ENCODE results near the gene CHCHD3.

CHCHD3 gene

GRCh38 chr7:133020496-133020895, 61.4 kb downstream of the CHCHD3 start:
- no peak overlapping the region for H3K27ac Mint-ChIP-seq
- H3K4me3 Mint-ChIP-seq: no peak overlapping the region
- peaks cover 41% of the 10 kb centered on the region for H3K36me3 Mint-ChIP-seq (ENCODE audit: low read depth)
- no peaks in the 10 kb centered on the region for H3K27me3 Mint-ChIP-seq
- no peaks in the 10 kb centered on the region for H3K4me1 Mint-ChIP-seq
- ATAC-seq (no peak), DNase-seq (no peak)
- no peaks in the 10 kb centered on the region for H3K9me3 Mint-ChIP-seq

- Mint-ChIP-seq H3K27me3 (no peaks in the 10 kb centered on the region), H3K27ac (no peak overlapping the region), H3K9me3 (no peaks in the 10 kb centered on the region), H3K36me3 (ENCODE audit: low read depth) (peaks cover 44% of the 10 kb centered on the region), H3K4me3 (no peak overlapping the region), H3K4me1 (no peaks in the 10 kb centered on the region)
- DNase-seq: no peak
- ATAC-seq: no peak
Observed at GRCh38 chr7:133019590-133019989, 62.3 kb downstream of the CHCHD3 start.

- H3K4me3 Mint-ChIP-seq: no peak overlapping the region
- H3K27me3 Mint-ChIP-seq: no peaks in the 10 kb centered on the region
- no peak overlapping the region for H3K27ac Mint-ChIP-seq
Observed at GRCh38 chr7:133016604-133017003, 65.3 kb downstream of the CHCHD3 start.

GRCh38 chr7:133015888-133016287, 66.0 kb downstream of the CHCHD3 start:
- Mint-ChIP-seq H3K9me3 (no peaks in the 10 kb centered on the region), H3K27me3 (no peaks in the 10 kb centered on the region), H3K4me3 (no peak overlapping the region), H3K4me1 (no peaks in the 10 kb centered on the region), H3K27ac (no peak overlapping the region), H3K36me3 (ENCODE audit: low read depth) (peaks cover 35% of the 10 kb centered on the region)
- DNase-seq (no peak), ATAC-seq (no peak)

More at GRCh38 chr7:133016604-133017003, 65.3 kb downstream of the CHCHD3 start:
- DNase-seq (no peak), ATAC-seq (no peak)
- Mint-ChIP-seq H3K4me1 (no peaks in the 10 kb centered on the region), H3K36me3 (ENCODE audit: low read depth) (peaks cover 35% of the 10 kb centered on the region), H3K9me3 (no peaks in the 10 kb centered on the region)

GRCh38 chr7:133011746-133012145, 70.1 kb downstream of the CHCHD3 start:
- Mint-ChIP-seq H3K4me3 (no peak overlapping the region), H3K27ac (no peak overlapping the region), H3K27me3 (no peaks in the 10 kb centered on the region), H3K4me1 (peaks cover 5% of the 10 kb centered on the region), H3K36me3 (ENCODE audit: low read depth) (peaks cover 56% of the 10 kb centered on the region), H3K9me3 (peaks cover 18% of the 10 kb centered on the region)
- DNase-seq (no peak), ATAC-seq (no peak)

GRCh38 chr7:133009426-133010252, 72.3 kb downstream of the CHCHD3 start:
- no peaks in the 10 kb centered on the region for H3K27me3 Mint-ChIP-seq
- no peak for DNase-seq

GRCh38 chr7:133007961-133008360, 73.9 kb downstream of the CHCHD3 start:
- H3K4me3 Mint-ChIP-seq: no peak overlapping the region

More at GRCh38 chr7:133009426-133010252, 72.3 kb downstream of the CHCHD3 start:
- no peak for ATAC-seq
- Mint-ChIP-seq H3K36me3 (ENCODE audit: low read depth) (peaks cover 53% of the 10 kb centered on the region), H3K27ac (no peak overlapping the region), H3K4me1 (peaks cover 5% of the 10 kb centered on the region), H3K4me3 (no peak overlapping the region), H3K9me3 (peaks cover 18% of the 10 kb centered on the region)

GRCh38 chr7:133003052-133003910, 78.6 kb downstream of the CHCHD3 start:
- Mint-ChIP-seq H3K36me3 (ENCODE audit: low read depth) (peaks cover 42% of the 10 kb centered on the region), H3K9me3 (peaks cover 14% of the 10 kb centered on the region), H3K27ac (no peak overlapping the region), H3K4me3 (no peak overlapping the region), H3K27me3 (no peaks in the 10 kb centered on the region), H3K4me1 (peaks cover 20% of the 10 kb centered on the region)
- ATAC-seq (no peak), DNase-seq (no peak)

More at GRCh38 chr7:133007961-133008360, 73.9 kb downstream of the CHCHD3 start:
- DNase-seq: no peak
- Mint-ChIP-seq H3K36me3 (ENCODE audit: low read depth) (peaks cover 56% of the 10 kb centered on the region), H3K4me1 (peaks cover 12% of the 10 kb centered on the region), H3K27ac (no peak overlapping the region), H3K9me3 (peaks cover 18% of the 10 kb centered on the region), H3K27me3 (no peaks in the 10 kb centered on the region)
- no peak for ATAC-seq

GRCh38 chr7:133001727-133002126, 80.2 kb downstream of the CHCHD3 start:
- Mint-ChIP-seq H3K36me3 (ENCODE audit: low read depth) (peaks cover 26% of the 10 kb centered on the region), H3K27ac (no peak overlapping the region), H3K9me3 (peaks cover under 1% of the 10 kb centered on the region), H3K4me3 (no peak overlapping the region), H3K27me3 (no peaks in the 10 kb centered on the region), H3K4me1 (peaks cover 20% of the 10 kb centered on the region)
- no peak for ATAC-seq
- no peak for DNase-seq

- Mint-ChIP-seq H3K9me3 (no peaks in the 10 kb centered on the region), H3K4me1 (peaks cover 23% of the 10 kb centered on the region), H3K36me3 (ENCODE audit: low read depth) (peaks cover 21% of the 10 kb centered on the region), H3K27ac (no peak overlapping the region), H3K4me3 (no peak overlapping the region), H3K27me3 (no peaks in the 10 kb centered on the region)
- DNase-seq (no peak), ATAC-seq (no peak)
Observed at GRCh38 chr7:132999845-133000244, 82.0 kb downstream of the CHCHD3 start.

GRCh38 chr7:132998763-132999162, 83.1 kb downstream of the CHCHD3 start:
- H3K4me1 Mint-ChIP-seq: peaks cover 25% of the 10 kb centered on the region
- H3K36me3 Mint-ChIP-seq (ENCODE audit: low read depth): peaks cover 17% of the 10 kb centered on the region
- H3K9me3 Mint-ChIP-seq: no peaks in the 10 kb centered on the region
- no peak overlapping the region for H3K27ac Mint-ChIP-seq
- no peaks in the 10 kb centered on the region for H3K27me3 Mint-ChIP-seq
- DNase-seq (no peak), ATAC-seq (no peak)
- H3K4me3 Mint-ChIP-seq: no peak overlapping the region

GRCh38 chr7:132997505-132997904, 84.4 kb downstream of the CHCHD3 start:
- H3K27ac Mint-ChIP-seq: no peak overlapping the region
- H3K9me3 Mint-ChIP-seq: no peaks in the 10 kb centered on the region
- no peak overlapping the region for H3K4me3 Mint-ChIP-seq
- ATAC-seq (no peak), DNase-seq (no peak)
- H3K36me3 Mint-ChIP-seq (ENCODE audit: low read depth): peaks cover 11% of the 10 kb centered on the region
- H3K27me3 Mint-ChIP-seq: no peaks in the 10 kb centered on the region
- peaks cover 15% of the 10 kb centered on the region for H3K4me1 Mint-ChIP-seq

- ATAC-seq: no peak
- Mint-ChIP-seq H3K4me3 (no peak overlapping the region), H3K36me3 (ENCODE audit: low read depth) (peaks cover 11% of the 10 kb centered on the region), H3K4me1 (peaks cover 11% of the 10 kb centered on the region), H3K27me3 (no peaks in the 10 kb centered on the region), H3K9me3 (no peaks in the 10 kb centered on the region), H3K27ac (no peak overlapping the region)
- no peak for DNase-seq
Observed at GRCh38 chr7:132996581-132997242, 85.2 kb downstream of the CHCHD3 start.

GRCh38 chr7:132993377-132994013, 88.4 kb downstream of the CHCHD3 start:
- Mint-ChIP-seq H3K4me3 (no peak overlapping the region), H3K36me3 (ENCODE audit: low read depth) (peaks cover 16% of the 10 kb centered on the region), H3K9me3 (peaks cover 5% of the 10 kb centered on the region), H3K27ac (no peak overlapping the region), H3K4me1 (peaks cover 7% of the 10 kb centered on the region), H3K27me3 (no peaks in the 10 kb centered on the region)
- DNase-seq (no peak), ATAC-seq (no peak)

All from activated naive CD8-positive, alpha-beta T cell treated with anti-CD3 and anti-CD28 coated beads, Interleukin-2, amount 50 U/mL, for 24 hours (primary cell).